Ramos (cell line): ENCODE data around the gene NHSL1.

Source experiments
- in situ Hi-C: fragments of 300-500 bp; cut with MboI; formaldehyde crosslinking; loops from one replicate; pipeline ENCODE4 v1.14.3; 2022; ENCODE audit warnings: low sequenced_read_pairs; ENCODE audit not compliant: unreplicated experiment

The NHSL1 gene

DNA sequence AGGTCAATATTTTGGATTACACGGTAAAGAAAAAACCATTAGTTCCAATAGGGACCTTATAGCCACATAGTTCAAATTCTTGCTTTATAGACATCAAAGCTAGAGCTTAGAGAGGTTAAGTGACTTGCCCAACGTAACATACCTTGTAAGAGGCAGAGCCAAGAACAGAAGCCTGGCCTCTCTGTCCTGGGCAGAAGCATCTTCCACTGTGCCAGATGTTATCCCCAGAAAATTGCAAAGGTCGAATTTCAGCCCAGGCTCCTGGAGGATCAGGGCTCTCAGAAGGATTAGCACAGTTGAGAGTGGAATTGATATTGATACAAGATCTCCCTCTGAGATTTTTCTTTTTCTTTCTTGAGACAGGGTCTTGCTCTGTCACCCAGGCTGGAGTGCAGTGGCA lies 115.5 kb downstream of the NHSL1 start:
- in situ Hi-C loops = no loop called here

DNA sequence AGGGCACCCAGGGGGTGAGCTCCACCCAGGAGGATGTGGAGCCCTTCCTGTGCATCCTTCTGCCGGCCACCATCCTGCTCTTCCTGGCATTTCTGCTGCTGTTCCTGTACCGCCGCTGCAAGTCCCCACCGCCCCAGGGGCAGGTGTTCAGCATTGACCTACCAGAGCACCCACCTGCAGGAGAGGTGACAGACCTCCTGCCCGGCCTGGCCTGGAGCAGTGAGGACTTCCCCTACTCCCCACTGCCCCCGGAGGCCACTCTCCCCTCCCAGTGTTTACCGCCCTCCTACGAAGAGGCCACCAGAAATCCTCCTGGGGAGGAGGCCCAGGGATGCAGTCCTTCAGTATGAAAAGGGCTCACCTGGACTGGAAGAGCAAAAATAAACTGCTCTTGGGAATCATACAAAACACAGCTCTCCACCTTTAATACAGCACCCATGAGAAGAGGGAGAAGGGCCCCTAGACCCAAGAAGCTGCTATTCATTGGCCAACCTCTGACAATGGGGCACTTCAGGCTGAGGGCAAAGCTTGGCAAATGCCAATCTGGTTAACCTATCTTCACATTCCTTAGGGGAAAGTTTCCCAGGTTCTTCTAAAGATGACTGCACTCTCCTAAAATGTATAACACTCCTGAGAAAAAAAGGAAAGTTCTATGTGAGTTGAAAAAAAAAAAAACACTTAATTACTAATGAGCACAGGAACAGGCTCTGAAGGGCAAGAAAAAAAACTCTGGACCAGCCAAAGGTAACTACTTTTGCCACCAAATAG lies 116.6 kb downstream of the NHSL1 start:
- in situ Hi-C loops = no loop called here

DNA sequence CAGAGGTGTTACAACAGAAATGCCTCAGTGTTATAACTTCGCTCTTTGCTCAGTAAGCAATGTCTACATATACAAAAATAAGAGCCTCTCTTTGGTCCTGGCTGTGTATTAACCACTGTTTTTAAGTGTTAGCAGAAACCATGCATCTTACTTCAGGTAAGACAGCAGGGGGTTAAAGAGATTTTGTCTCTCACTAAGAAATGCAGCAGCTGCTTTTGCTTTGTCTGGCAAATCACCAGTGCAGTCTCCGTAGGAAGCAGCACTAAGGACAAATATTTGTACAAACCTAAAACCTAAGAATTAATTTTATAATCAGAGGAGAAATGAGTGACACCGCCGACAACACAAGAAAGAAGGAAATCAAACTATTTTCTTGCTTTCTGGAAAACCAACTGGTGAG lies 120.8 kb downstream of the NHSL1 start:
- in situ Hi-C loops = no loop called here

DNA sequence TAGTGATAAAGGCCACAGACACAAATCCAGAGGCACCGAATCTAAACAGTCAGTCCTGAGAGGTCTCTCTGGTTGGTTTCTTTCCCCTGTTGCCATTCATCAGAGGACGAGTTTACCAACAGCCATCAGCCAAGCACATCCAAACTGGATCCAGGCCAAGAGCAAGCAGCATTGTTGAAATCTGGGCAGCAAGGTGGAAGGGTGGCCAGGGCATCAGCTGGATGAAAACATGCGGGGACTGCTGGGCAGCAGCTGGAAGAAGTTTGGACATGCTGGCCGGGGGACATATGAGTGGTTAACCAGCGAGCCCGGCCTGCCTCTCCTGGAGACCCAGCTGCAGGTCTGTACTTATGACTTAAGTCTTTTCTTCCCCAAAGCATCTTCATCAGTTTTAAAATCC lies 121.5 kb downstream of the NHSL1 start, which contains the start of gene SMIM28:
SMIM28 (plus strand) TSS at position 62 of the 400 bp plus-strand sequence; CDS start at position 230, 168 bp downstream.
- in situ Hi-C loops = no loop called here

DNA sequence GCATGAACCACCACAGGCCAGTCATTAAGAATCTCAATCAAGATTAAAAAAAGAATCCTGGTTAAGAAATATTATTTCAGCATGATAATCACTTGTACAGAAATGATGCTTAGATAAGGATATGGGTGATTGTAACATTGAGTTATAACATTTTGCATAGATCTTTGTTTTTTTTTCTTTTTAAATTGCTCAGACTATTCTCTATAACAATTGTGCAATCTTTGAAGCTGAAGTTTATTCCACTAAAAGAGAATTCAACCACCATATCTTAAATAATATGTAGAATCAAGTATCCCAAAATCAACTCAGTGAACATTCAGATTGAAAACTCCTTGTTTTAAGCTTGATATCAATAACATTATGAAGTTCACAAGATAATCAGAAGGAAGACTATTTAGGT lies 122.3 kb downstream of the NHSL1 start:
- in situ Hi-C loops = no loop called here

DNA sequence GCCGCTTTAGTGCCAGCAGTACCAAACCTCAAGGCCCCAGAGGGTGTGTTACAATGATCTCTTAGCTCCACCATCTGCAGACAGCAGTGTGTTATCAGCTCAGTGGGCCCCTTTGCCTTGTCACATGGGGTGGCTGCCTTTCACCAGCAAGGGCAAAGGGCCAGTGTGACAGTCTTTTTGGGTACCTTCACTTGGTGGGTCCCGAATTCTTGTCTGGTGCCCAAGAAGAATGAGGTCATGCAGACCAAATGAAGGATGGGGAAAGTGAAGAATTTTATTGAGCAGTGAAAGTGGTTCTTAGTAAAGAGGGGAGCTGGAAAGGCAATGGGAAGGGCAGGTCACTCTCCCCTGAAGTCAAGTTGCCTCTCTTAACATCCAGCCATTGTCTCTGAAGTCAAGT lies 124.5 kb downstream of the NHSL1 start:
- in situ Hi-C loops = no loop called here

DNA sequence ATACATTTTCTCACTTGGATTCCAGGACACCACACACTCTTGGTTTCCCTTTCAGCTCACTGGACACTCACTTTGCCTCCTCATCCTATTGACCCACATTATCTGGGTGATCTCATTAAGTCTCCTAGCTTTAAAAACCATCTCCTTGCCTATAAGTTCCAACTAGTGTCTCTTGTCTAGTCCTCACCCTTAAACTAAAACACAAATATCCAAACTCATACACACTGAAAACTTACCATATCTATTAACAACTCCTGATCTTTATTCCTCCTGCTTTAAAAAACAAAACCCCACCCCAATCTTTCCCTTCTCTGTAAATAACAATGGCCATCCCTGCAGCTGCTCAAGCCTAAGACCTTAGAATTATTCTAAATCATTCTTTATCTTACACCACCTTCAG lies 125.1 kb downstream of the NHSL1 start:
- in situ Hi-C loops = no loop called here

DNA sequence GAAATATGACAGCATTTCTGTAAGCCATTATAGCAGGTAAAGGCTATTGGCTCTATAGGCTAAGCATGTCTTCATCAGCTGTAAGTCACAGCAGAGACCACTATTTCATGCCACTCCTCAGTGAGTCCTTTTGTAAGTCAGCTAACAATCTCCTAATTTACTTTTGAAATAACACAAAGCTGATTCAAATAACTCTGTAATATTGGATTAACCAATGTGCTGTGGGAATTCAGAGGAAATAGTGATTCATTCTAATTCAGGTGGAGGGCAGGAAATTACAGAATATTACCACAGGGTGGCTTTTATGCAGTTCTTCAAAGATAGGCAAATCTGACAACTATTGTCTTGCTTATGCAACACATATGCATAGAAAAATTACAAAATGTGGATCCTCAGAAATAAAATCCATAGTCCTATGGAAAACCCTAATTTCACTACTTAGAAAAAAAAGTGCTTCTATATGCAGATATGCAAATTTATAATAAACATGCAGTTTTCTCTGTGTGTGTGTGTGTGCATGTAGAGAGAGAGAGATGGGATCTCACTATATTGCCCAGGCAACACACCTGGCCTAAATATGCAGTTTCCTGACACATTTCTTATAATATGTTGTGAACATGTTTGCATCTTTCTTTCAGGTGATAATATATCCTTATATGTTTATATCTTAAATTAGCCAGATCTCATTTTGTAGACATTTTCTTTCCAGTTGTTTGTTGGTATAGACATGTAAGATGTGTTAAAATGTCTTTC lies 126.4 kb downstream of the NHSL1 start:
- in situ Hi-C loops = no loop called here
